H1 (cell line): ENCODE data around the gene BUD13. TPM values are rescaled to one million over a fixed set of nuclear protein-coding genes. Genes with fewer than 3 reads are reported as not detected.

Experiments
- SUZ12 ChIP-seq: fragments of 200-600 bp; sonication (generic); IDR thresholded peaks from 2 replicates; pipeline ENCODE4 v1.6.1; 2012; ENCODE audit warnings: mild to moderate bottlenecking, inconsistent platforms, low read length, moderate library complexity, mixed read lengths
- polyA plus RNA-seq, 7 experiments: library from polyadenylated mRNA; depleted of rRNA in 3 of 7; stranded (reverse) in 5 of 7; unstranded in 2 of 7; fragments of >200 nt in 5 of 7; fragments of 200-250 nt in 2 of 7; gene quantifications; 1 replicate in 5 of 7; 2 replicates in 1 of 7; 4 replicates in 1 of 7; pipeline versions ENCODE4 v1.2.1 to v1.2.3, GENCODE V29; 2011 to 2013; ENCODE audit warnings: missing spikeins in 2 of 7, mixed read lengths in 2 of 7
- total RNA-seq: library from RNA; stranded (reverse); fragmentation: NEBNext Ultra II Directional; extraction: Animal tissue kit (Norgen Biotek cat#: 25700); gene quantifications from 2 replicates; pipeline ENCODE4 v1.2.1, GENCODE V29; 2021
- TF ChIP-seq, protein P1 (sequence below): fragments of 300-600 bp; sonication (generic); IDR thresholded peaks from 2 replicates; pipeline ENCODE4 v1.7.1; 2012; ENCODE audit warnings: low read length, moderate library complexity, mild to moderate bottlenecking, inconsistent platforms; ENCODE audit not compliant: insufficient replicate concordance
- TF ChIP-seq, protein P2 (sequence below): IDR thresholded peaks from 2 replicates; pipeline ENCODE4 v1.6.1; 2012; ENCODE audit warnings: inconsistent platforms

The BUD13 gene
- total and polyA plus RNA-seq, 2 of the 8 experiments (the other 6 are each of a cell fraction or from before 2014, with no cell fraction given) = 24.8 to 27.2 TPM

DNA sequence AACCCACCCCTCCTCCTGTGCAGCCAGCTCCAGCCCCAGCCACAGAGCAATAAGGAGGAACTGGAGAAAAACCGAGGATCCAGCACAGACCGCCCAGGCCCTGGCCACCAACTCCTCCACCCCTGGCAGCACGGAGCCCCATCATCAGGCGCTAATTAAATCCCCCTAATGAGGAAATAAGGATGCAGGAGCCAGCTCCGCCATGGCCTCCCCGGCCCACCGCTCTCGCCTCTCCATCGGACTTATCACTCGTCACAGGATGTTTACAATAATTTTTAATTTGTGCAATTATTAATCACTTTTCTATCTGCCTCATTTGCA, 42.6 kb downstream of the BUD13 start (continued):
- TF ChIP-seq, protein P1, sequence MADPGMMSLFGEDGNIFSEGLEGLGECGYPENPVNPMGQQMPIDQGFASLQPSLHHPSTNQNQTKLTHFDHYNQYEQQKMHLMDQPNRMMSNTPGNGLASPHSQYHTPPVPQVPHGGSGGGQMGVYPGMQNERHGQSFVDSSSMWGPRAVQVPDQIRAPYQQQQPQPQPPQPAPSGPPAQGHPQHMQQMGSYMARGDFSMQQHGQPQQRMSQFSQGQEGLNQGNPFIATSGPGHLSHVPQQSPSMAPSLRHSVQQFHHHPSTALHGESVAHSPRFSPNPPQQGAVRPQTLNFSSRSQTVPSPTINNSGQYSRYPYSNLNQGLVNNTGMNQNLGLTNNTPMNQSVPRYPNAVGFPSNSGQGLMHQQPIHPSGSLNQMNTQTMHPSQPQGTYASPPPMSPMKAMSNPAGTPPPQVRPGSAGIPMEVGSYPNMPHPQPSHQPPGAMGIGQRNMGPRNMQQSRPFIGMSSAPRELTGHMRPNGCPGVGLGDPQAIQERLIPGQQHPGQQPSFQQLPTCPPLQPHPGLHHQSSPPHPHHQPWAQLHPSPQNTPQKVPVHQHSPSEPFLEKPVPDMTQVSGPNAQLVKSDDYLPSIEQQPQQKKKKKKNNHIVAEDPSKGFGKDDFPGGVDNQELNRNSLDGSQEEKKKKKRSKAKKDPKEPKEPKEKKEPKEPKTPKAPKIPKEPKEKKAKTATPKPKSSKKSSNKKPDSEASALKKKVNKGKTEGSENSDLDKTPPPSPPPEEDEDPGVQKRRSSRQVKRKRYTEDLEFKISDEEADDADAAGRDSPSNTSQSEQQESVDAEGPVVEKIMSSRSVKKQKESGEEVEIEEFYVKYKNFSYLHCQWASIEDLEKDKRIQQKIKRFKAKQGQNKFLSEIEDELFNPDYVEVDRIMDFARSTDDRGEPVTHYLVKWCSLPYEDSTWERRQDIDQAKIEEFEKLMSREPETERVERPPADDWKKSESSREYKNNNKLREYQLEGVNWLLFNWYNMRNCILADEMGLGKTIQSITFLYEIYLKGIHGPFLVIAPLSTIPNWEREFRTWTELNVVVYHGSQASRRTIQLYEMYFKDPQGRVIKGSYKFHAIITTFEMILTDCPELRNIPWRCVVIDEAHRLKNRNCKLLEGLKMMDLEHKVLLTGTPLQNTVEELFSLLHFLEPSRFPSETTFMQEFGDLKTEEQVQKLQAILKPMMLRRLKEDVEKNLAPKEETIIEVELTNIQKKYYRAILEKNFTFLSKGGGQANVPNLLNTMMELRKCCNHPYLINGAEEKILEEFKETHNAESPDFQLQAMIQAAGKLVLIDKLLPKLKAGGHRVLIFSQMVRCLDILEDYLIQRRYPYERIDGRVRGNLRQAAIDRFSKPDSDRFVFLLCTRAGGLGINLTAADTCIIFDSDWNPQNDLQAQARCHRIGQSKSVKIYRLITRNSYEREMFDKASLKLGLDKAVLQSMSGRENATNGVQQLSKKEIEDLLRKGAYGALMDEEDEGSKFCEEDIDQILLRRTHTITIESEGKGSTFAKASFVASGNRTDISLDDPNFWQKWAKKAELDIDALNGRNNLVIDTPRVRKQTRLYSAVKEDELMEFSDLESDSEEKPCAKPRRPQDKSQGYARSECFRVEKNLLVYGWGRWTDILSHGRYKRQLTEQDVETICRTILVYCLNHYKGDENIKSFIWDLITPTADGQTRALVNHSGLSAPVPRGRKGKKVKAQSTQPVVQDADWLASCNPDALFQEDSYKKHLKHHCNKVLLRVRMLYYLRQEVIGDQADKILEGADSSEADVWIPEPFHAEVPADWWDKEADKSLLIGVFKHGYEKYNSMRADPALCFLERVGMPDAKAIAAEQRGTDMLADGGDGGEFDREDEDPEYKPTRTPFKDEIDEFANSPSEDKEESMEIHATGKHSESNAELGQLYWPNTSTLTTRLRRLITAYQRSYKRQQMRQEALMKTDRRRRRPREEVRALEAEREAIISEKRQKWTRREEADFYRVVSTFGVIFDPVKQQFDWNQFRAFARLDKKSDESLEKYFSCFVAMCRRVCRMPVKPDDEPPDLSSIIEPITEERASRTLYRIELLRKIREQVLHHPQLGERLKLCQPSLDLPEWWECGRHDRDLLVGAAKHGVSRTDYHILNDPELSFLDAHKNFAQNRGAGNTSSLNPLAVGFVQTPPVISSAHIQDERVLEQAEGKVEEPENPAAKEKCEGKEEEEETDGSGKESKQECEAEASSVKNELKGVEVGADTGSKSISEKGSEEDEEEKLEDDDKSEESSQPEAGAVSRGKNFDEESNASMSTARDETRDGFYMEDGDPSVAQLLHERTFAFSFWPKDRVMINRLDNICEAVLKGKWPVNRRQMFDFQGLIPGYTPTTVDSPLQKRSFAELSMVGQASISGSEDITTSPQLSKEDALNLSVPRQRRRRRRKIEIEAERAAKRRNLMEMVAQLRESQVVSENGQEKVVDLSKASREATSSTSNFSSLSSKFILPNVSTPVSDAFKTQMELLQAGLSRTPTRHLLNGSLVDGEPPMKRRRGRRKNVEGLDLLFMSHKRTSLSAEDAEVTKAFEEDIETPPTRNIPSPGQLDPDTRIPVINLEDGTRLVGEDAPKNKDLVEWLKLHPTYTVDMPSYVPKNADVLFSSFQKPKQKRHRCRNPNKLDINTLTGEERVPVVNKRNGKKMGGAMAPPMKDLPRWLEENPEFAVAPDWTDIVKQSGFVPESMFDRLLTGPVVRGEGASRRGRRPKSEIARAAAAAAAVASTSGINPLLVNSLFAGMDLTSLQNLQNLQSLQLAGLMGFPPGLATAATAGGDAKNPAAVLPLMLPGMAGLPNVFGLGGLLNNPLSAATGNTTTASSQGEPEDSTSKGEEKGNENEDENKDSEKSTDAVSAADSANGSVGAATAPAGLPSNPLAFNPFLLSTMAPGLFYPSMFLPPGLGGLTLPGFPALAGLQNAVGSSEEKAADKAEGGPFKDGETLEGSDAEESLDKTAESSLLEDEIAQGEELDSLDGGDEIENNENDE = no peak
- TF ChIP-seq, protein P2, sequence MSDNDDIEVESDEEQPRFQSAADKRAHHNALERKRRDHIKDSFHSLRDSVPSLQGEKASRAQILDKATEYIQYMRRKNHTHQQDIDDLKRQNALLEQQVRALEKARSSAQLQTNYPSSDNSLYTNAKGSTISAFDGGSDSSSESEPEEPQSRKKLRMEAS = no peak
- no peak for TF ChIP-seq SUZ12
- TF ChIP-seq, all 59 proteins: peak for 0
